Neural cell (in vitro differentiated cells): Measurements from ENCODE around the gene KIF1C. TPM values are rescaled to one million over a fixed set of nuclear protein-coding genes. Genes with fewer than 3 reads are reported as not detected.
A peak's percentile ranks its signal among the peaks of the same experiment; 100 is the strongest.

ENCODE experiments used
- H2AFZ ChIP-seq: fragments of 200-600, 300-800 bp; sonication (generic), shearing (Covaris generic); 2 replicates; pipeline ENCODE4 v1.6.0; 2014; ENCODE audit warnings: low read depth, mild to moderate bottlenecking, antibody characterized with exemption, low read length, moderate library complexity
- H3F3A ChIP-seq: fragments of 200-600 bp; shearing (Covaris generic); 2 replicates; pipeline ENCODE4 v1.6.1; 2016; ENCODE audit warnings: mild to moderate bottlenecking, moderate library complexity, mixed read lengths, antibody characterized with exemption, low read length; ENCODE audit not compliant: insufficient read depth, poor library complexity, severe bottlenecking
- H3K27ac ChIP-seq: fragments of 200-600, 300-800 bp; sonication (generic), shearing (Covaris generic); 2 replicates; pipeline ENCODE4 v1.5.1; 2014; ENCODE audit warnings: mild to moderate bottlenecking, low read length, moderate library complexity
- H3K27me3 ChIP-seq: fragments of 300-800, 200-600 bp; sonication (generic), shearing (Covaris generic); 2 replicates; pipeline ENCODE4 v1.6.0; 2014; ENCODE audit warnings: mild to moderate bottlenecking, low read depth, low read length, moderate library complexity; ENCODE audit not compliant: insufficient read depth
- H3K36me3 ChIP-seq: fragments of 300-800, 200-600 bp; sonication (generic), shearing (Covaris generic); 2 replicates; pipeline ENCODE4 v1.5.1; 2014; ENCODE audit warnings: mild to moderate bottlenecking, antibody characterized with exemption, low read length, moderate library complexity; ENCODE audit not compliant: insufficient read depth
- H3K4me2 ChIP-seq: fragments of 300-800, 200-600 bp; sonication (generic), shearing (Covaris generic); 2 replicates; pipeline ENCODE4 v1.6.0; 2014; ENCODE audit warnings: mild to moderate bottlenecking, low read length
- H3K4me3 ChIP-seq: fragments of 300-800, 200-600 bp; sonication (generic), shearing (Covaris generic); 2 replicates; pipeline ENCODE4 v1.5.1; 2014; ENCODE audit warnings: mild to moderate bottlenecking, low read length, moderate library complexity
- H3K79me2 ChIP-seq: fragments of 200-600 bp; shearing (Covaris generic); replicated peaks from 2 replicates; pipeline ENCODE4 v1.6.0; 2014; ENCODE audit warnings: mild to moderate bottlenecking, low read length, moderate library complexity; ENCODE audit not compliant: insufficient read depth
- H3K9ac ChIP-seq: fragments of 300-800, 200-600 bp; sonication (generic), shearing (Covaris generic); 2 replicates; pipeline ENCODE4 v1.6.1; 2016; ENCODE audit warnings: mild to moderate bottlenecking, low read length, mixed read lengths
- H3K9me2 ChIP-seq: fragments of 200-600 bp; shearing (Covaris generic); 2 replicates; pipeline ENCODE4 v1.6.1; 2016; ENCODE audit warnings: mild to moderate bottlenecking, low read length, mixed read lengths; ENCODE audit not compliant: insufficient read depth
- H3K9me3 ChIP-seq: fragments of 200-600, 300-800 bp; sonication (generic), shearing (Covaris generic); 2 replicates; pipeline ENCODE4 v1.6.1; 2016; ENCODE audit warnings: mild to moderate bottlenecking, mixed run types, low read length, moderate library complexity, mixed read lengths
- H4K20me1 ChIP-seq: fragments of 200-600 bp; shearing (Covaris generic); 2 replicates; pipeline ENCODE4 v1.6.1; 2016; ENCODE audit warnings: mild to moderate bottlenecking, mixed run types; ENCODE audit not compliant: insufficient read depth
- EP300 ChIP-seq: fragments of 450-650 bp; conservative IDR thresholded peaks from 2 replicates; pipeline ENCODE4 v1.6.1; 2014; ENCODE audit warnings: antibody characterized with exemption, mild to moderate bottlenecking, moderate library complexity; ENCODE audit not compliant: poor library complexity, severe bottlenecking
- EZH2 ChIP-seq: fragments of 200-600, 300-800 bp; shearing (Covaris generic), sonication (generic); IDR thresholded peaks from 2 replicates; pipeline ENCODE4 v1.6.1; 2014; ENCODE audit warnings: antibody characterized with exemption, low read length, borderline replicate concordance, mild to moderate bottlenecking; ENCODE audit not compliant: insufficient read depth, poor library complexity, severe bottlenecking
- MXI1 ChIP-seq: fragments of 450-650 bp; conservative IDR thresholded peaks from 2 replicates; pipeline ENCODE4 v1.6.1; 2014; ENCODE audit warnings: antibody characterized with exemption, mild to moderate bottlenecking; ENCODE audit not compliant: poor library complexity, severe bottlenecking
- POLR2AphosphoS5 ChIP-seq: IDR thresholded peaks from 2 replicates; pipeline ENCODE4 v1.6.1; 2012
- RAD21 ChIP-seq: fragments of 450-650 bp; conservative IDR thresholded peaks from 2 replicates; pipeline ENCODE4 v1.6.1; 2014; ENCODE audit warnings: antibody characterized with exemption, mild to moderate bottlenecking, moderate library complexity
- SMC3 ChIP-seq: fragments of 450-650 bp; conservative IDR thresholded peaks from 2 replicates; pipeline ENCODE4 v1.6.1; 2014; ENCODE audit warnings: antibody characterized with exemption, mild to moderate bottlenecking, moderate library complexity; ENCODE audit not compliant: poor library complexity
- TAF1 ChIP-seq: IDR thresholded peaks from 2 replicates; pipeline ENCODE4 v1.6.1; 2012; ENCODE audit warnings: low read depth
- polyA plus RNA-seq: library from polyadenylated mRNA; depleted of rRNA; stranded (reverse); fragments of >200 nt; gene quantifications from 2 replicates; pipeline ENCODE4 v1.2.3, GENCODE V29; 2014
- TF ChIP-seq, protein P1 (sequence below): IDR thresholded peaks from 2 replicates; pipeline ENCODE4 v1.6.1; 2012; ENCODE audit warnings: borderline replicate concordance
- TF ChIP-seq, protein P2 (sequence below): fragments of 450-650 bp; IDR thresholded peaks from 2 replicates; pipeline ENCODE4 v1.5.1; 2014; ENCODE audit warnings: antibody characterized with exemption, mild to moderate bottlenecking, moderate library complexity; ENCODE audit not compliant: poor library complexity, severe bottlenecking

Gene KIF1C
- polyA plus RNA-seq, 1 donor from 2014 or later = 8.3 TPM

- Histone ChIP-seq H3K4me2 (no peak overlapping the region), H4K20me1 (no peaks in the 10 kb centered on the region), H3K9ac (no peak overlapping the region), H2AFZ (no peak overlapping the region), H3F3A (no peaks in the 10 kb centered on the region), H3K79me2 (peaks cover 9% of the 10 kb centered on the region), H3K9me3 (no peaks in the 10 kb centered on the region), H3K4me3 (no peak overlapping the region), H3K27ac (no peak overlapping the region), H3K9me2 (no peaks in the 10 kb centered on the region), H3K36me3 (no peaks in the 10 kb centered on the region), H3K27me3 (no peaks in the 10 kb centered on the region)
- TF ChIP-seq, protein P1, sequence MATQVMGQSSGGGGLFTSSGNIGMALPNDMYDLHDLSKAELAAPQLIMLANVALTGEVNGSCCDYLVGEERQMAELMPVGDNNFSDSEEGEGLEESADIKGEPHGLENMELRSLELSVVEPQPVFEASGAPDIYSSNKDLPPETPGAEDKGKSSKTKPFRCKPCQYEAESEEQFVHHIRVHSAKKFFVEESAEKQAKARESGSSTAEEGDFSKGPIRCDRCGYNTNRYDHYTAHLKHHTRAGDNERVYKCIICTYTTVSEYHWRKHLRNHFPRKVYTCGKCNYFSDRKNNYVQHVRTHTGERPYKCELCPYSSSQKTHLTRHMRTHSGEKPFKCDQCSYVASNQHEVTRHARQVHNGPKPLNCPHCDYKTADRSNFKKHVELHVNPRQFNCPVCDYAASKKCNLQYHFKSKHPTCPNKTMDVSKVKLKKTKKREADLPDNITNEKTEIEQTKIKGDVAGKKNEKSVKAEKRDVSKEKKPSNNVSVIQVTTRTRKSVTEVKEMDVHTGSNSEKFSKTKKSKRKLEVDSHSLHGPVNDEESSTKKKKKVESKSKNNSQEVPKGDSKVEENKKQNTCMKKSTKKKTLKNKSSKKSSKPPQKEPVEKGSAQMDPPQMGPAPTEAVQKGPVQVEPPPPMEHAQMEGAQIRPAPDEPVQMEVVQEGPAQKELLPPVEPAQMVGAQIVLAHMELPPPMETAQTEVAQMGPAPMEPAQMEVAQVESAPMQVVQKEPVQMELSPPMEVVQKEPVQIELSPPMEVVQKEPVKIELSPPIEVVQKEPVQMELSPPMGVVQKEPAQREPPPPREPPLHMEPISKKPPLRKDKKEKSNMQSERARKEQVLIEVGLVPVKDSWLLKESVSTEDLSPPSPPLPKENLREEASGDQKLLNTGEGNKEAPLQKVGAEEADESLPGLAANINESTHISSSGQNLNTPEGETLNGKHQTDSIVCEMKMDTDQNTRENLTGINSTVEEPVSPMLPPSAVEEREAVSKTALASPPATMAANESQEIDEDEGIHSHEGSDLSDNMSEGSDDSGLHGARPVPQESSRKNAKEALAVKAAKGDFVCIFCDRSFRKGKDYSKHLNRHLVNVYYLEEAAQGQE = no peak
- TF ChIP-seq MXI1 (no peak), POLR2AphosphoS5 (no peak), SMC3 (no peak), TAF1 (no peak), EZH2 (no peak), RAD21 (no peak), EP300 (no peak)
- TF ChIP-seq, protein P2, sequence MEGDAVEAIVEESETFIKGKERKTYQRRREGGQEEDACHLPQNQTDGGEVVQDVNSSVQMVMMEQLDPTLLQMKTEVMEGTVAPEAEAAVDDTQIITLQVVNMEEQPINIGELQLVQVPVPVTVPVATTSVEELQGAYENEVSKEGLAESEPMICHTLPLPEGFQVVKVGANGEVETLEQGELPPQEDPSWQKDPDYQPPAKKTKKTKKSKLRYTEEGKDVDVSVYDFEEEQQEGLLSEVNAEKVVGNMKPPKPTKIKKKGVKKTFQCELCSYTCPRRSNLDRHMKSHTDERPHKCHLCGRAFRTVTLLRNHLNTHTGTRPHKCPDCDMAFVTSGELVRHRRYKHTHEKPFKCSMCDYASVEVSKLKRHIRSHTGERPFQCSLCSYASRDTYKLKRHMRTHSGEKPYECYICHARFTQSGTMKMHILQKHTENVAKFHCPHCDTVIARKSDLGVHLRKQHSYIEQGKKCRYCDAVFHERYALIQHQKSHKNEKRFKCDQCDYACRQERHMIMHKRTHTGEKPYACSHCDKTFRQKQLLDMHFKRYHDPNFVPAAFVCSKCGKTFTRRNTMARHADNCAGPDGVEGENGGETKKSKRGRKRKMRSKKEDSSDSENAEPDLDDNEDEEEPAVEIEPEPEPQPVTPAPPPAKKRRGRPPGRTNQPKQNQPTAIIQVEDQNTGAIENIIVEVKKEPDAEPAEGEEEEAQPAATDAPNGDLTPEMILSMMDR = no peak
These were observed 3.6 kb upstream of the KIF1C start for GRCh38 chr17:4994081-4994595.

DNA sequence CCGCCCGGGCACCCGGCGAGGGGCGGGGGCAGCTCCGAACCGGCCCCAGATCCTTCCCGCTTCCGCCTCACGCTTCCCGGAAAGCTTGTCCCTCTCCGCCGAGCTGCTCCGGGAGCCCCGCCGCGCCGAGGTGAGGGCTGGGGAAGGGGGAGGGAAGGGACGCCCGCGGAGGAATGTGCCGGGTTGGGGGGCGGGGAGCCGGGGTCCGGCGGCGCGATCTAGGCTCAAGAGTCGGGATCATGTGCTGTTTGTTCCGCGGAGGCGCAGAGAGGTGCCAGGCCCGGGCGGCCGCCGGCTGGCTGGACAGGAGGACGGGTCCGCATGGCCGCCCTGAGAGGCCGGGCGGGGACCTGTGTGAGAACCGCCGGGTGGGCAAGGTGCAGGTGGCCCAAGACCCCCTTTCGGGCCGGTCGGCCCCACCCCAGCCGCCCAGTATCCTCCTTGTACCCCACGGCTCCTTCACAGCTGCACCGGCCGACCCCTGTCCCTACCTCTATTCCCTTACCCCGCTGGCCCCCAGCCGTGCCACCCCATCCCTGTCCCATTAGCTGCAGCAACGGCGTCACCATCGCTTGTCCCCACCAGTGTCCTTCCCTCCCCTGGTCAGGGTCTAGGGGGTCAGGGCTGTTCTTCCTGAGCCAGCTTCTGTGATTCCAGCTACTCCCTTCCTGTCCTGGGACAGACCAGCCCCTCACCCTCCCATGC, 429 bp downstream of the KIF1C start:
- Histone ChIP-seq H3K9ac (peak overlapping the region; percentile 81), H3K4me2 (peak overlapping the region; percentile 84), H4K20me1 (no peaks in the 10 kb centered on the region), H3F3A (no peaks in the 10 kb centered on the region), H3K27me3 (no peaks in the 10 kb centered on the region), H3K36me3 (no peaks in the 10 kb centered on the region), H3K9me2 (no peaks in the 10 kb centered on the region), H3K27ac (no peak overlapping the region), H3K79me2 (peaks cover 16% of the 10 kb centered on the region), H3K4me3 (peak overlapping the region; percentile 96), H2AFZ (peak overlapping the region; percentile 27), H3K9me3 (no peaks in the 10 kb centered on the region)
- no peak for TF ChIP-seq POLR2AphosphoS5
- TF ChIP-seq RAD21 = no peak
- TF ChIP-seq MXI1 = peak; percentile 51
